ENCODE results near the gene ITGA2. TPM values are rescaled to one million over a fixed set of nuclear protein-coding genes. Genes with fewer than 3 reads are reported as not detected.
A peak's percentile ranks its signal among the peaks of the same experiment; 100 is the strongest.

ITGA2 gene
- polyA plus RNA-seq (2012; ENCODE audit: insufficient read depth, insufficient read length, low read depth) = 0.09 TPM

- DNase-seq = peak; percentile 33
- no peaks in the 10 kb centered on the region for H3K36me3 ChIP-seq
- H3K4me1 ChIP-seq = no peaks in the 10 kb centered on the region
- H3K4me3 ChIP-seq (ENCODE audit: low read depth, low read length) = peak within 1 kb of the TSS; percentile 66
- peaks cover 51% of the 10 kb centered on the region for H3K27me3 ChIP-seq
- TF ChIP-seq, protein P1, sequence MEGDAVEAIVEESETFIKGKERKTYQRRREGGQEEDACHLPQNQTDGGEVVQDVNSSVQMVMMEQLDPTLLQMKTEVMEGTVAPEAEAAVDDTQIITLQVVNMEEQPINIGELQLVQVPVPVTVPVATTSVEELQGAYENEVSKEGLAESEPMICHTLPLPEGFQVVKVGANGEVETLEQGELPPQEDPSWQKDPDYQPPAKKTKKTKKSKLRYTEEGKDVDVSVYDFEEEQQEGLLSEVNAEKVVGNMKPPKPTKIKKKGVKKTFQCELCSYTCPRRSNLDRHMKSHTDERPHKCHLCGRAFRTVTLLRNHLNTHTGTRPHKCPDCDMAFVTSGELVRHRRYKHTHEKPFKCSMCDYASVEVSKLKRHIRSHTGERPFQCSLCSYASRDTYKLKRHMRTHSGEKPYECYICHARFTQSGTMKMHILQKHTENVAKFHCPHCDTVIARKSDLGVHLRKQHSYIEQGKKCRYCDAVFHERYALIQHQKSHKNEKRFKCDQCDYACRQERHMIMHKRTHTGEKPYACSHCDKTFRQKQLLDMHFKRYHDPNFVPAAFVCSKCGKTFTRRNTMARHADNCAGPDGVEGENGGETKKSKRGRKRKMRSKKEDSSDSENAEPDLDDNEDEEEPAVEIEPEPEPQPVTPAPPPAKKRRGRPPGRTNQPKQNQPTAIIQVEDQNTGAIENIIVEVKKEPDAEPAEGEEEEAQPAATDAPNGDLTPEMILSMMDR (IDR thresholded peaks at IDR 0.05; ENCODE audit: low read depth, low read length) = no peak
- H3K9me3 ChIP-seq = no peaks in the 10 kb centered on the region
These were observed at the start of gene ITGA2 for GRCh38 chr5:52989025-52989780. Gene ITGA2, plus strand, starts transcription at chr5:52989352. Its CDS starts 117 bp downstream, at chr5:52989469.

GRCh38 chr5:52943285-52943684 is 45.9 kb upstream of the ITGA2 start:
- peaks cover 15% of the 10 kb centered on the region; the same call in 1 of the 2 replicates for H3K4me1 ChIP-seq
- TF ChIP-seq, protein P1 (IDR thresholded peaks at IDR 0.05; ENCODE audit: low read depth, low read length) = 0 out of 2 replicates have a peak, but pooled peaks have one; percentile 16
- no peak for DNase-seq

DNA sequence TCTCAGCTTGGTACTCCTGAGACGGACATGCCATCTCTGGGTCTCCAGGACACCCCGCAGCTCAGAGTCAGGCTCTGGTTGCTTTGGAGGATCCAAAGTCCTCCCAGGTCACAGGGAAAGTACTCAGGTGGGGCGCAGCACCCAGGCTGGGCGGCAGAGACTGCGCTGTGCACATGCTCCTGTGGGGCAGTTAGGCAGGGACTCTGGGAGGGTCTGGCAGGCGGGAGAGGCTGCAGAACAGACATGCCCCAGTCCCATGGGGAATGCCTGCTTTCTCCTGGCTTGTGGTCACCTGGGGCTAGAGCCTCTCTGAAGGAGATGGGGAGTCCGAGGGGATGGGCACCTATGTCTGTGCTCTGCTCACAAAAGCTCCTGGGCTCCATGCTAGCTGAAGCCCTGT is 45.3 kb upstream of the ITGA2 start:
- Histone ChIP-seq H3K4me3 (ENCODE audit: low read depth, low read length) (no peak overlapping the region), H3K4me1 (peaks cover 15% of the 10 kb centered on the region; the same call in 1 of the 2 replicates), H3K36me3 (no peaks in the 10 kb centered on the region), H3K27me3 (no peaks in the 10 kb centered on the region), H3K9me3 (no peaks in the 10 kb centered on the region)
- TF ChIP-seq, protein P1 (IDR thresholded peaks at IDR 0.05; ENCODE audit: low read depth, low read length) = no peak
- peak; percentile 28 for DNase-seq

More at GRCh38 chr5:52943285-52943684, 45.9 kb upstream of the ITGA2 start:
- H3K4me3 ChIP-seq (ENCODE audit: low read depth, low read length) = no peak overlapping the region
- H3K9me3 ChIP-seq = no peaks in the 10 kb centered on the region
- H3K36me3 ChIP-seq = no peaks in the 10 kb centered on the region
- no peaks in the 10 kb centered on the region for H3K27me3 ChIP-seq

DNA sequence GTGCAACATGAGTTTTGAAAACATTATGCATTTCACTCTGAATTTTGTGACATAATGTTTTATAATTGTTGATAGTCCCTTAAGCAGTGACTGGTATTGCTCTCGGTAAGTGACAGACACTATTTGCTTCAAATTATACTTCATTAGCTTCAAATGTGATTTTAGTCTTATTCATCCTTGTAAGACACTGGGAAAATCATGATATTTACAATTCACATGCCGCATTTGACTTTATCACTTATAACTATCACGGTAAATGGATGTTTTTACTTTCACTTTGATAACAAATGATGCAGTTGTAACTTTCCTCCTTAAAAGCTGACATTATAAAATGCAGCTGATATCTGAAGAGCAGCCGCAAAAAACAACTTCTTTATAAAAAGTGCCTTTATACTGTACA is 44.1 kb upstream of the ITGA2 start:
- Histone ChIP-seq H3K9me3 (no peaks in the 10 kb centered on the region), H3K4me3 (ENCODE audit: low read depth, low read length) (peak overlapping the region; percentile 54), H3K36me3 (no peaks in the 10 kb centered on the region; the same call in 1 of the 2 replicates), H3K27me3 (no peaks in the 10 kb centered on the region), H3K4me1 (peaks cover 15% of the 10 kb centered on the region; the same call in 1 of the 2 replicates)
- DNase-seq = no peak
- TF ChIP-seq, protein P1 (IDR thresholded peaks at IDR 0.05; ENCODE audit: low read depth, low read length) = no peak

DNA sequence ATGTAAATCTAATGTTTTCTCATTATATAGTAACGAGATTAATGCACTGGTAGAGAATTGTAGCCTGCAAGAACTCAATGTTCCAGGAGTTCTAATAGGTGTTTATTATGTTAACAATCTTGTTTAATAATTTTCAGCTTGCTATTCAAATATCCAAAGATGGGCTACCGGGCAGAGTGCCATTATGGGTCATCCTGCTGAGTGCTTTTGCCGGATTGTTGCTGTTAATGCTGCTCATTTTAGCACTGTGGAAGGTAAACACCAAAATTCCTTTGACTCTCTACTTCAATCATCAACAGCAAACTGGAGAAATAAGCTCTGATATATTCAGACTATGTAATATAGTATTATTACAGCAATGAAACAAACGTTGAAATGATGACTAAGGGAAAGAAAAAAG is 41.9 kb upstream of the ITGA2 start:
- Histone ChIP-seq H3K9me3 (no peaks in the 10 kb centered on the region), H3K4me1 (peaks cover 15% of the 10 kb centered on the region; the same call in 1 of the 2 replicates), H3K4me3 (ENCODE audit: low read depth, low read length) (no peak overlapping the region), H3K36me3 (no peaks in the 10 kb centered on the region; the same call in 1 of the 2 replicates), H3K27me3 (no peaks in the 10 kb centered on the region)
- DNase-seq = no peak
- TF ChIP-seq, protein P1 (IDR thresholded peaks at IDR 0.05; ENCODE audit: low read depth, low read length) = no peak

GRCh38 chr5:52947851-52948250 is 41.3 kb upstream of the ITGA2 start:
- TF ChIP-seq, protein P1 (IDR thresholded peaks at IDR 0.05; ENCODE audit: low read depth, low read length) = no peak
- Histone ChIP-seq H3K36me3 (no peaks in the 10 kb centered on the region; the same call in 1 of the 2 replicates), H3K27me3 (no peaks in the 10 kb centered on the region), H3K9me3 (no peaks in the 10 kb centered on the region), H3K4me3 (ENCODE audit: low read depth, low read length) (no peak overlapping the region), H3K4me1 (peaks cover 15% of the 10 kb centered on the region; the same call in 1 of the 2 replicates)
- no peak for DNase-seq

Data from BE2C (cell line).